NT2/D1 (cell line): ENCODE measurements around the gene CD74.

Experiments
- DNase-seq: peaks from one replicate; pipeline ENCODE4 v3.0.0-alpha.2; 2011; ENCODE audit warnings: low read depth, low spot score
- H3K27me3 ChIP-seq: 2 replicates; pipeline ENCODE4 v1.6.0; 2011; ENCODE audit warnings: mild to moderate bottlenecking; ENCODE audit not compliant: insufficient read length, insufficient read depth
- H3K36me3 ChIP-seq: 2 replicates; pipeline ENCODE4 v1.6.1; 2011; ENCODE audit warnings: mild to moderate bottlenecking, low read length, mixed read lengths; ENCODE audit not compliant: insufficient read depth, insufficient read length
- H3K4me1 ChIP-seq: 2 replicates; pipeline ENCODE4 v1.5.1; 2011; ENCODE audit not compliant: insufficient read depth, insufficient read length
- H3K4me3 ChIP-seq: 2 replicates; pipeline ENCODE4 v1.5.1; 2011; ENCODE audit warnings: low read depth; ENCODE audit not compliant: insufficient read length
- H3K9ac ChIP-seq: 2 replicates; pipeline ENCODE4 v1.6.0; 2011; ENCODE audit warnings: low read depth; ENCODE audit not compliant: insufficient read length
- H3K9me3 ChIP-seq: 2 replicates; pipeline ENCODE4 v1.5.1; 2011; ENCODE audit warnings: mild to moderate bottlenecking, low read length; ENCODE audit not compliant: insufficient read depth
- SUZ12 ChIP-seq: IDR thresholded peaks from 2 replicates; pipeline ENCODE4 v1.6.1; 2011; ENCODE audit not compliant: insufficient read length, insufficient read depth; ENCODE audit errors: extremely low read depth
- YY1 ChIP-seq: IDR thresholded peaks from 2 replicates; pipeline ENCODE4 v1.6.1; 2011; ENCODE audit not compliant: insufficient read length, insufficient read depth
- ZNF274 ChIP-seq: IDR thresholded peaks from 2 replicates; pipeline ENCODE4 v1.6.1; 2011; ENCODE audit warnings: mild to moderate bottlenecking, low read depth, low read length

CD74 gene

GRCh38 chr5:150412319-150413175 is at the start of gene CD74:
TSS of gene CD74 (minus strand) at chr5:150412910. CDS start at chr5:150412749, 161 bp downstream.
- no peak within 1 kb of the TSS for H3K9ac ChIP-seq
- H3K27me3 ChIP-seq = no peaks in the 10 kb centered on the region
- H3K36me3 ChIP-seq = no peaks in the 10 kb centered on the region
- DNase-seq = no peak
- no peaks in the 10 kb centered on the region for H3K9me3 ChIP-seq
- no peak for TF ChIP-seq SUZ12
- no peak for TF ChIP-seq YY1
- TF ChIP-seq ZNF274 = no peak
- no peak within 1 kb of the TSS for H3K4me3 ChIP-seq
- H3K4me1 ChIP-seq = peaks cover 6% of the 10 kb centered on the region

DNA sequence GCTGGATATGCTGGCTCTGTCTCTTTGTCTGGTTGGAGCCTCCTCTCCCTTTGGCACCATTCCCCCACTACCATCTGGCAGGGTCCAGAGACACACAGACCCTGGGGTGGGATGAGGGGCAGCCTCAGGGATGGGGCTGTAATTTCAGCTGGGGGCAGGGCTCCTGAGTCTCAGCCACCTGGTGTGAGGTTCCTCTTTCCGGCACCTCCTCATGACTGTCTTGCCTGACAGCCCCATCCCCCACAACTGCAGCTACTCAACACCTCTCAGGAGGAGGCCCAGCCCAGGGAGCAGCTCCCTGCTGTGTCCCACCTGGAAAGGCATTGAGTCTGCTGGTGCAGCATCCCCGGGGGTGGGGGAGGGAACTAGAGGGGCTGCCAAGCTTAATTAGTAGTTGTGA is 48.5 kb upstream of the CD74 start:
- TF ChIP-seq SUZ12 (no peak), YY1 (no peak), ZNF274 (no peak)
- no peak overlapping the region for H3K4me3 ChIP-seq
- DNase-seq = no peak
- H3K9me3 ChIP-seq = no peaks in the 10 kb centered on the region
- peaks cover 21% of the 10 kb centered on the region for H3K4me1 ChIP-seq
- H3K27me3 ChIP-seq = no peaks in the 10 kb centered on the region
- no peaks in the 10 kb centered on the region for H3K36me3 ChIP-seq
- peak overlapping the region; percentile 53 for H3K9ac ChIP-seq

GRCh38 chr5:150460781-150461180 is 48.1 kb upstream of the CD74 start:
- no peaks in the 10 kb centered on the region for H3K9me3 ChIP-seq
- peak overlapping the region; percentile 53 for H3K9ac ChIP-seq
- peaks cover 19% of the 10 kb centered on the region for H3K4me1 ChIP-seq
- no peaks in the 10 kb centered on the region for H3K27me3 ChIP-seq
- no peak overlapping the region for H3K4me3 ChIP-seq
- TF ChIP-seq SUZ12 = no peak
- no peak for TF ChIP-seq ZNF274
- TF ChIP-seq YY1 = no peak
- no peak for DNase-seq
- no peaks in the 10 kb centered on the region for H3K36me3 ChIP-seq

GRCh38 chr5:150458802-150459557 is 46.3 kb upstream of the CD74 start:
- no peak for TF ChIP-seq YY1
- no peak for TF ChIP-seq ZNF274
- no peak for TF ChIP-seq SUZ12
- H3K27me3 ChIP-seq = no peaks in the 10 kb centered on the region
- H3K9me3 ChIP-seq = no peaks in the 10 kb centered on the region
- H3K36me3 ChIP-seq = no peaks in the 10 kb centered on the region
- no peak overlapping the region for H3K9ac ChIP-seq
- no peak for DNase-seq
- no peak overlapping the region for H3K4me3 ChIP-seq
- H3K4me1 ChIP-seq = peaks cover 15% of the 10 kb centered on the region

- H3K4me3 ChIP-seq = no peak overlapping the region
- H3K9ac ChIP-seq = no peak overlapping the region
- H3K4me1 ChIP-seq = peaks cover 11% of the 10 kb centered on the region
- no peaks in the 10 kb centered on the region for H3K9me3 ChIP-seq
- H3K27me3 ChIP-seq = no peaks in the 10 kb centered on the region
- DNase-seq = no peak
- TF ChIP-seq YY1 (no peak), SUZ12 (no peak), ZNF274 (no peak)
- H3K36me3 ChIP-seq = no peaks in the 10 kb centered on the region
Observed at GRCh38 chr5:150457562-150458240, 45.0 kb upstream of the CD74 start.

DNA sequence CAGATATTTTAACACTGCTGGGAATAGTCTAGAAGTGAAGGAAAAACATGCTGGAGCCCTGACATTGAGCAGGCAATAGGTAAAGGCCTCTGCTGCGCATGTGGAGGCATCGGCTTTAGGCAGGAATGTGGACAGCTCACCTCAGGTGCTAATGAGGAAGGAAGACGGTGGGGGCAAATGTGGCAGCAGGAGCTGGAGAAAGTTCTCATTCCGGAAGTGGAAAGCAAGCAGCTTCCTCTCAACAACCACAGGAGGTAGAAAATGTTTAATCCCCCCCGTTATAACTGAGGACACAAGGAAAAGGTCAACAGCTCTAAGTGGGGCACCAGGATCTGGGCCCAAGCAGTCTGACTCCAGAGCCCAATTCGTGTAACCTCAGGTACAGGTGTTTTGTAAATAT is 44.4 kb upstream of the CD74 start:
- H3K36me3 ChIP-seq = no peaks in the 10 kb centered on the region
- no peak overlapping the region for H3K4me3 ChIP-seq
- H3K4me1 ChIP-seq = peaks cover 11% of the 10 kb centered on the region
- no peaks in the 10 kb centered on the region for H3K9me3 ChIP-seq
- DNase-seq = no peak
- H3K27me3 ChIP-seq = no peaks in the 10 kb centered on the region
- TF ChIP-seq ZNF274 (no peak), SUZ12 (no peak), YY1 (no peak)
- H3K9ac ChIP-seq = peak overlapping the region; percentile 13
